Measurements from ENCODE around the gene SPEF1.
"Not testable (repeated sequence)": the region's sequence is repeated elsewhere in the genome, so short reads cannot be mapped to it uniquely, and the experiment has no call there.

SPEF1 gene

DNA sequence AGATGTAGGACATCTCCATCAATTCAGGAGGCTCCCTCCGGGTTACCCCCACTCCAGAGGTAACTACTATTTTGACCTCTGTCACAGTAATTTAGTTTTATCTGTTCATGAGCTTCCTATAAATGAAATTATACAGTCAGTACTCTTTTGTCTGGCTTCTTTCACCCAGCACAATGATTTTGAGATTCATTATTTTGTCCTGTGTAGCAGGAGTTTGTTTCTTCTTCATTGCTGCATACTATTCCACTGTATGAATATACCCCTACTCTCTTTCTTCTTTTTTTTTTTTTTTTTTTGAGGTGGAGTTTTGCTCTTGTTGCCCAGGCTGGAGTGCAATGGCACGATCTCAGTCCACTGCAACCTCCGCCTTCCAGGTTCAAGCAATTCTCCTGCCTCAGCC is 27.3 kb upstream of the SPEF1 start:
- DNase-seq: no peak

- no peak for DNase-seq
Measured at GRCh38 chr20:3804781-3805180, 23.5 kb upstream of the SPEF1 start.

- DNase-seq: no peak
Measured at GRCh38 chr20:3804254-3804751, 23.1 kb upstream of the SPEF1 start.

DNA sequence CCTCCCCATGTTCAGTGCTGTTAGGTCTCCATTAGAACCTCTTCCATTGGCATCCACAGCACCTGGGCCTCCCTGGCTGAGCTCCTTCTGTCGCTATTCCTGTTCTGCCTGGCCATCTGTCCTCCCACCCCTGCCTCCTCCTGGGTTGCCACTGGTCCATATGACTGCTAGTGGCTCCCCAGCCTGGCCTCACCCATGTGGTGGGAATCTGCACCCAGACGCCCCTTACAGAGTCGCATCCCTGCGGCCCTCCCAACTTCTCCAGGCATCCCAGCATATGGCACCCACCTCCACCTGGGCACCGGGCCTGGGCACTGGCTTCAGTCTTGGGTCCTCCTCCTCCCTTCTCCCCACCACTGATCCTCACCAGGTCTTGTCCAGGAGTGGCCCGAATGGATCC is 22.6 kb upstream of the SPEF1 start:
- DNase-seq: no peak

DNA sequence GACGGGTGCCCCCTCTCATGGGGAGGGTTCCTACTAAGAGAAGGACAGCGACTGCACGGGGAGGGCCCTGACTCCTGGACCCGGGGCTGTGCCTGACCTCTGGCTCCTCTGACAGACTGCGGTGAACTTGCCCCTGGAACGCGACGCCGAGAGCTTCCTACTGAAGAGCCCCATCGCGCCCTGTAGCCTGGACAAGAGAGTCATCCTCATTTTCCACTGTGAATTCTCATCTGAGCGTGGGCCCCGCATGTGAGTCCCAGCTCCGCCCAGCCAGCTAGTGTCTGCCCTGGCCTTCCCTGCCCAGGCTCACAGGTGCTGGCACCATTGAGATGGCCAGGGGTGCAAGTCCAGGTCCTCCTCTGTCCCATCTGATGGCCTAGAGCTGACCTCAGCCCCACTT is 22.0 kb upstream of the SPEF1 start:
- no peak for DNase-seq

DNA sequence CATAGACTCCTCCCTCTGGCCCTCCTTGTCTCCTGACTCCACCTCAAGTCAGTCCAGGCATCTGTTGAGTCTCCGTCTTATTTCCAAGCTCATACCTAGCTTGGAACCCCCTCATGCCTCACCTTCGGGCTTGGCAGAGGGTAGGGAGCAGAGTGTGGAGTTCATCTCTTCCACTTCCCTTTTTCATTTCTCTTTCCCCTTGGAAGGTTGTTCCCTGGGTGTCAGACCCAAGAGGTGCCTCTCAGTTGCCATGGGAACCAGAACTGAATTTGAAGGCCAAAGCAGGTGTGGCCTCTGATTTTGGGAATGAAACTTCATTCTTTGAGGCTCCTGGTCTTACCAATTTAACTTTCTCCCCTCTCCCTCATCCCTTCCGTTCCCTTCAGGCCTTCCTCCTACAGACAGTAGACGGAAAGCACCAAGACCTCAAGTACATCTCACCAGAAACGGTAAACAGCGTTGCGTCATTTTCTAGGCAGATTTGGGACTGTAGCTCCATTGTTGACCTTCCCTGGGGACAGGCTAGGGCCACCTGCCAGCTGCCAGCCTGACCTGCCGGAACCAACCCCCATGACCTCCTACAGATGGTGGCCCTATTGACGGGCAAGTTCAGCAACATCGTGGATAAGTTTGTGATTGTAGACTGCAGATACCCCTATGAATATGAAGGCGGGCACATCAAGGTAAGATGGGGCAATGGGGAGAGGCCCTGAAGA is 21.4 kb upstream of the SPEF1 start:
- DNase-seq: no peak

- no peak for DNase-seq
Measured at GRCh38 chr20:3801846-3802245, 20.6 kb upstream of the SPEF1 start.

DNA sequence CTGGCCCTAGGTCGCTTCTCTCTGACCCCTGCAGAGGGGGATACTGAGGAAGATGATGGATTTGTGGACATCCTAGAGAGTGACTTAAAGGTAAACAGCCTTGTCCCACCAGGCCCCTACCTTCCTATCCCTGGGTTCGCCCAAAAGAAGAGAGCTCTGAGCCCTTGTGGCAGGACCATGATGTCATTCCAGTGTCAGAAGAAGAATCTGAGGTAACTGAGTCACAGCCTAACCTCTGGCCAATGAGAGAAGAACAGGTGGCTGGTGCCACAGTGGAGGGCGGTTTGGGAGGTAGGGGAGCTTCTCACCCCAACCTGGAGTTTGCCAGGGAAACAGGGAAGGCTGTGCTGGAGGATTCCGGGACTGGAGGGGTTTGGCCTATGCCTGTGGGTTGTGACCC is 20.1 kb upstream of the SPEF1 start:
- no peak for DNase-seq

DNA sequence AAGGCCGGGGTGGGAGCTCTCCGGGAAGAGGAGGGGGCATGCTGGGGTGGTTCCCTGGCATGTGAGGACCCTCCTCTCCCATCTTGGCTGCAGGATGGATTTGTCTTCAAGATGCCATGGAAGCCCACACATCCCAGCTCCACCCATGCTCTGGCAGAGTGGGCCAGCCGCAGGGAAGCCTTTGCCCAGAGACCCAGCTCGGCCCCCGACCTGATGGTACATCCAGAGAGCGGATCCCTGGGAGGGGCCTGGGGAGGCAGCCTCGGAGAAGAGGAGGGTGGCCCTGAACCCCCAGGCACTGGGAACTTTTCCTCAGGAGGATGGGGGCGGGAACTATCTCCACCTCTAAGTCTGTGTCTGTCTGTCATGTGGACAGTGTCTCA is 19.6 kb upstream of the SPEF1 start:
- DNase-seq: no peak

DNA sequence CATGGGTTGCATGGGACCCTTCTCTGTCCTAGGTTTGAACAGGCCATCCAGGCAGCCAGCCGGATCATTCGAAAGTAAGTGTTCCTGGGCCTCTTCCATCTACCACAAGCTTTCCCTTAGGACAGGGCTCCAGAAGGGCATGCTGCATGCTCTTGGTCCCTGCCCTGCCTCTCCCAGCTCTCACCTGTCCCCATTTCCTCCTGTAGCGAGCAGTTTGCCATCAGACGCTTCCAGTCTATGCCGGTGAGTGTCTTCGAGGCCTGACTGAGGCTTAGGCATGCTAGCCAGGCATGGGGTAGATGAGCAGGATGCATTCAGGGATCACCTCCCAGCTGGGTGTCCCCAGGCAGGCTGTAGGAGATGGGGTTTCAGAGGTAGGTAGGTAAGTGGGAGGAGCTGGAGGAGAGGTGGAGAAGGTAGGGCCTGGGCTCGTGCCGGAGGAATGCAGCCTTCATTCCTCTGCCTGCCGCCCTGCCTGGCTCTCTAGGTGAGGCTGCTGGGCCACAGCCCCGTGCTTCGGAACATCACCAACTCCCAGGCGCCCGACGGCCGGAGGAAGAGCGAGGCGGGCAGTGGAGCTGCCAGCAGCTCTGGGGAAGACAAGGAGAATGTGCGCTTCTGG is 19.1 kb upstream of the SPEF1 start:
- DNase-seq: no peak

DNA sequence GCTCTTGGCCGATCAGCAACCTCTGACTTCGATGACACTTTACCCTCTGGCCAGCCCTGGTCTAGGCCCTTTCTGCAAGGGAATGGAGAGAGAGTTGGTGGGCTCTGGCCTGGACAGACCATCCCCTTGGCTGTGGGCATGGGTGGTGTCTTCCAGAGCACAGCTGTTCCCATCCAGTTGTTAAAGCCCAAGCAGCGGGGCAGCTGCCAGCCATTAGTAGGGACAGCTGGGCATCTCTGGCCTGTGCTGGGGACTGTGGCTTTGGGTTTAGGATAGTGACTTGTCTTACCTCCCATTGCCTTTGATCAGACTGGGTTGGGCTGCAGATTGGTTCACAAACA is 17.6 kb upstream of the SPEF1 start:
- DNase-seq: no peak

DNA sequence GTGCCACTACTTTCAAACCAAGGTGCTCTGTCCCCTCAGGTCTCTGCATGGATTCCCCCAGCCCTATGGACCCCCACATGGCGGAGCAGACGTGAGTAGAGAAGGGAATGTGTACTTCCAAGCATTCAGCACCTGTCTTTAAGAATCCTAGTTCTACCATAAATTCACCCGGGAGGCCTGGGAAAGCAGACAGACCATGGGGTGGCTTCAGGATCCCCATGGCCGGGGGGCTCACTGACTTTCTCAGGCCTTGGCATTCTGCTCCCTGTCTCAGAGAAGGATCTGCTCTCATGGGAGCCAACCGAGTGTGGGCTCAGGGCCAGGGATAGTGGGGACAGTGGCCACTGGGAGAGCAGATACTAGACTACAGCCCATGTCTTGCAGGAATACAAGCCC is 17.1 kb upstream of the SPEF1 start:
- no peak for DNase-seq

GRCh38 chr20:3797592-3798372 is 16.5 kb upstream of the SPEF1 start:
- DNase-seq: peak; percentile 71

DNA sequence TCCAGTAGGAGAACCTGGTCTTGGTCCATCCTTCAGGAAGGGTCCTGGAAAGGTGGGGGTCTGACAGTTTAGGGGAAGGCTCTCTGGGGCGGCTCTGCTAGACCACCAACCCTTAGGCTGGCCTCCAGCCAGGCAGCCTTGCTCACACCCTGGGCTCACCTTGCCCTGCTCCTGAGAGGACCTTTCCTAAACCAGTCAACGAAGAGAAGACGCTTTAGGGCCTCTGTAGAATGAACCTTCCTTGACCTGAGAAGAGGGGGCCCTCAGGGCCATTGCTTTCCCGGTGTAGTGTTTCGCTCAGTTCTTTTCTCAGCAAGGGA is 15.9 kb upstream of the SPEF1 start:
- no peak for DNase-seq

GRCh38 chr20:3796477-3797225 is 15.4 kb upstream of the SPEF1 start:
- no peak for DNase-seq

GRCh38 chr20:3795511-3796468 is 14.5 kb upstream of the SPEF1 start, which contains the start of gene CDC25B:
Gene CDC25B, plus strand, starts transcription at chr20:3796310. Its CDS starts 222 bp downstream, at chr20:3796532.
- DNase-seq: peak; percentile 95

DNA sequence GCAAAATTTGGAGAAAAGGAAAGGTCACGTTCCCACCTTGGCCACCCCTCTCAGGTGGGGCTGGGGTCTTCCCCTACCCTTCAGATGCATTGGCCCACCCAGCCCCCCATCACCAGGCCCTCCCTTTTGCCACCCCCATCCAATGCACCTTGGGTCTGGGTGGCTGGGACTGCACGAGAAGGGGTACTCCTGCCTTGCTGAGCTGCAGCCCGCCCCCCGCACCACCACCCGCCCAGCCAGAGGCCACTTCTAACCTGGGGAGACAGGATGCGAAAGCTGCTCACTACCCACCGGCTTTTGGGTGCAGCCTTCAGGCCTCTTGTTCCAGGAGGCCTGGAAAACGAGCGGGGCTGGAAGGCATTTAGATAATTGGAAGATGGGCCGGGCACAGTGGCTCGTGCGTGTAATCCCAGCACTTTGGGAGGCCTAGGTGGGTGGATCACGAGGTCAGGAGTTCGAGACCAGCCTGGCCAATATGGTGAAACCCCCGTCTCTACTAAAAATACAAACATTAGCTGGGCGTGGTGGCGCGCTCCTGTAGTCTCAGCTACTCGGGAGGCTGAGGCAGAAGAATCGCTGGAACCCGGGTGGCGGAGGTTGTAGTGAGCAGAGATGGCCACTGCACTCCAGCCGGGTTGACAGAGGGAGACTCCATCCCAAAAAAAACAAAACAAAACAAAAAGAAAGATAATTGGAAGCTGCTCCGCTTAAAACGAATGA is 13.6 kb upstream of the SPEF1 start:
- DNase-seq: no peak

GRCh38 chr20:3794168-3794567 is 12.9 kb upstream of the SPEF1 start:
- not testable (repeated sequence) for DNase-seq

DNA sequence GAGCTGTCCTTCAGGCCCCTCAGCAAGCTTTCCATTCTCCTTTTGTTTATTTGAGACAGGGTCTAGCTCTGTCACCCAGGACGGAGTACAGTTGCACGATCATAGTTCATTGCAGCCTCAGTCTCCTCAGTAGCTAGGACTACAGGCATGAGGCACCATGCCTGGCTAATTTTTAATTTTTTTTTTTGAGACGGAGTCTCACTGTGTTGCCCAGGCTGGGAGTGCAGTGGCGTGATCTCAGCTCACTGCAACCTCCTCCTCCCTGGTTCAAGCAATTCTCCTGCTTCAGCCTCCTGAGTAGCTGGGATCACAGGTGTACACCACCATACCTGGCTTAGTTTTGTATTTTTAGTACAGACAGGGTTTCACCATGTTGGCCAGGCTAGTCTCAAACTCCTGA is 8.0 kb upstream of the SPEF1 start:
- DNase-seq: not testable (repeated sequence)

DNA sequence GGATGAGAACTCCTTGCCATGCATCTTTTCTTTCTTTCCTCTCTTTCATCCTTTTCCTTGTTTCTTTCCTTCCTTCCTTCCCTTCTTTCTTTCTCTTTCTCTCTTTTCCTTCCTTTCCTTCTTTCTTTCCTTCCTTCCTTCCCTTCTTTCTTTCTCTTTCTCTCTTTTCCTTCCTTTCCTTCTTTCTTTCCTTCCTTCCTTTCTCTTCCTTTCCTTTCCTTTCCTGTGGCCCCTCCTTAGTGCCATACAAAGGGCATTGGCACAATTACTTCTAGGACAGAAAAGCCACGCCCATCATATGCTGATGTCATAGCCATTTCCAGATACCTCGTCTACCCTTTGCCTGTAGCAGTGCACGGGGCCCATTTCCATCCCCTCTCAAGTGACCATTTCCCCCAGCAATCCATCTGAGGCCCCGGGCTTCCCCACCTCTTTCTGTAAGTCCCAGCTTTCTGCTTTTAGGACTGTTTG is 7.5 kb upstream of the SPEF1 start:
- no peak for DNase-seq

DNA sequence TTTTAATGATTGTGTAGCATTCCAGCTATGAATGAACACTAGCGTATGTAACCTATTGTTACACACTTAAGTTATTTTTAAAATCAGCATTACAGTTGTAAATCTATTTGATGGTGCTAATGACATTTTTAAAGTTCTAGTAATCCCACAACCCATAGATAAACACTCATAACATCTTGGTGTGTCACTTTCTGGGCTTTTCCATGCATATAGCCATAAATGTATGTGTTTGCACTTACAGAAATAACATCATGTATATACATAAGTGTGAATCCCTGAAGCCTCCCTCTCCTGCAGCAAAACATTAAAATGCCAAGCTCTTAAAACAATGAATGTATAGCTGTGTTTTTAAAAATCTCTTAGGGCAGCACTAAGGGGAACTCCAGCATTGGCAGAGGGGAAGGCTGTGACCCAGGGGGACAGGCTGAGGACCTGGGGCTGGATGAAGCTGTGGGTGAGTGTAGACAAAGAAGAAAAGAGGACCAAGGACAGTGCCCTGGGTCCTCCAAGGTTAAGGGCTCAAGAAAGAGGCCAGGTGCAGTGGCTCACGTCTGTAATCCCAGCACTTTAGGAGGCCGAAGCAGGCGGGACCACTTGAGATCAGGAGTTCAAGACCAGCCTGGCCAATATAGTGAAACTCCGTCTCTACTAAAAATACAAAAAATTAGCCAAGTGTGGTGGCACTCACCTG is 6.2 kb upstream of the SPEF1 start:
- DNase-seq: no peak
